Measurements from ENCODE around the gene WDR33. TPM values are rescaled to one million over a fixed set of nuclear protein-coding genes. Genes with fewer than 3 reads are reported as not detected.

The WDR33 gene
- total and polyA plus RNA-seq, 2 donors (not counting 3 experiments of a cell fraction or from before 2014, with no cell fraction given): 16.4 to 52.5 TPM

DNA sequence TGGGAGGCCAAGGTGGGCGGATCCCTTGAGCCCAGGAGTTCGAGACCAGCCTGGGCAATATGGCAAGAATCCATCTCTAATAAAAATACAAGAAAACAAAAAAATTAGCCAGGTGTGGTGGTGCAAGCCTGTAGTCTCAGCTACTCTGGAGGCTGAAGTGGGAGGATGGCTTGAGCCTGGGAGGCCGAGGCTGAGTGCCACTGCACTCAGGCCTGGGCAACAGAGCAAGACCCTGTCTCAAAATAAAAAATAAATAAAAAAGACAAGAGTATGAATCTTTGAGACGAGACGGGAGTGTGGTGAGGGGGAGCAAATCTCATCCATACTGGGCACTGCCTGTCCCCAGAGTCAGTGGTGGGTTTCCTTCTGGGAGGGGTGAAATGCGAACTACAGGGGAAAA, 152.8 kb downstream of the WDR33 start:
- dilution Hi-C loops (cut with MboI; ENCODE audit: extremely low pct_ligation_motif_present, low sequenced_read_pairs) (no loop called here), intact Hi-C loops (cut with micrococcal nuclease) (loop anchor here (2.0 kb wide), 2 partner anchors 17 to 43 kb away; partner anchors contain the start of genes LIMS2 and SFT2D3)
- Histone ChIP-seq H4K20me1 (replicated peaks; ENCODE audit: control insufficient read depth, extremely low read depth, insufficient read depth, low read length) (no peaks in the 10 kb centered on the region), H3K79me2 (ENCODE audit: control insufficient read depth, insufficient read depth, low read length) (no peaks in the 10 kb centered on the region), H3K9me3 (replicated peaks; ENCODE audit: control insufficient read depth, insufficient read depth, low read length) (no peaks in the 10 kb centered on the region), H2AFZ (ENCODE audit: low read depth, low read length) (no peak overlapping the region), H3K36me3 (ENCODE audit: control insufficient read depth in 2 of 2, extremely low read depth in 1 of 2, insufficient read depth in 2 of 2, low read length in 2 of 2) (peaks cover 0 to 9% of the 10 kb centered on the region in 2 experiments), H3K4me1 (ENCODE audit: control insufficient read depth, extremely low read depth, insufficient read depth, low read length) (peaks cover 39% of the 10 kb centered on the region), H3K9ac (replicated peaks; ENCODE audit: extremely low read depth, insufficient read depth, low read length) (no peak overlapping the region), H3K27me3 (ENCODE audit: control insufficient read depth in 2 of 2, insufficient read depth in 2 of 2, low read length in 2 of 2) (no peaks in the 10 kb centered on the region), H3K9me1 (replicated peaks; ENCODE audit: control insufficient read depth, extremely low read depth, insufficient read depth, low read length) (no peaks in the 10 kb centered on the region), H3K4me2 (ENCODE audit: insufficient read depth, low read length) (no peak overlapping the region), H3K27ac (ENCODE audit: insufficient read depth, low read depth, low read length) (no peak overlapping the region), H3K4me3 (replicated peaks in 1 of 3; ENCODE audit: insufficient read depth in 1 of 3, low read depth in 1 of 3, low read length in 3 of 3) (no peak overlapping the region)
- CTCF ChIA-PET: interaction anchor here (0.6 to 12.1 kb wide), 3 partner anchors 8 to 66 kb away, joined by 3 to 424 read pairs (median 8); no protein-coding TSS in a partner anchor
- TF ChIP-seq MAX (IDR thresholded peaks at IDR 0.05; ENCODE audit: insufficient read depth, insufficient read length): no peak
- TF ChIP-seq, protein P1, sequence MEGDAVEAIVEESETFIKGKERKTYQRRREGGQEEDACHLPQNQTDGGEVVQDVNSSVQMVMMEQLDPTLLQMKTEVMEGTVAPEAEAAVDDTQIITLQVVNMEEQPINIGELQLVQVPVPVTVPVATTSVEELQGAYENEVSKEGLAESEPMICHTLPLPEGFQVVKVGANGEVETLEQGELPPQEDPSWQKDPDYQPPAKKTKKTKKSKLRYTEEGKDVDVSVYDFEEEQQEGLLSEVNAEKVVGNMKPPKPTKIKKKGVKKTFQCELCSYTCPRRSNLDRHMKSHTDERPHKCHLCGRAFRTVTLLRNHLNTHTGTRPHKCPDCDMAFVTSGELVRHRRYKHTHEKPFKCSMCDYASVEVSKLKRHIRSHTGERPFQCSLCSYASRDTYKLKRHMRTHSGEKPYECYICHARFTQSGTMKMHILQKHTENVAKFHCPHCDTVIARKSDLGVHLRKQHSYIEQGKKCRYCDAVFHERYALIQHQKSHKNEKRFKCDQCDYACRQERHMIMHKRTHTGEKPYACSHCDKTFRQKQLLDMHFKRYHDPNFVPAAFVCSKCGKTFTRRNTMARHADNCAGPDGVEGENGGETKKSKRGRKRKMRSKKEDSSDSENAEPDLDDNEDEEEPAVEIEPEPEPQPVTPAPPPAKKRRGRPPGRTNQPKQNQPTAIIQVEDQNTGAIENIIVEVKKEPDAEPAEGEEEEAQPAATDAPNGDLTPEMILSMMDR (IDR thresholded peaks at IDR 0.05; ENCODE audit: extremely low read depth in 1 of 2, insufficient read depth in 1 of 2, low read depth in 1 of 2, low read length in 2 of 2): no peak
- TF ChIP-seq POLR2AphosphoS5 (IDR thresholded peaks at IDR 0.05; ENCODE audit: insufficient read depth, low read depth, low read length): no peak
- TF ChIP-seq EZH2 (IDR thresholded peaks at IDR 0.05; ENCODE audit: borderline replicate concordance, low read depth, low read length, severe bottlenecking): no peak
- TF ChIP-seq JUN (IDR thresholded peaks at IDR 0.05; ENCODE audit: borderline replicate concordance, insufficient read depth, insufficient read length, low read depth): no peak
- TF ChIP-seq GATA2 (IDR thresholded peaks at IDR 0.05; ENCODE audit: insufficient read depth, insufficient read length, low read depth, low read length): no peak
- TF ChIP-seq MYC (IDR thresholded peaks at IDR 0.05; ENCODE audit: low read depth, low read length): no peak
- TF ChIP-seq FOS (IDR thresholded peaks at IDR 0.05; ENCODE audit: borderline replicate concordance, insufficient read depth, low read length): no peak
- no peak for TF ChIP-seq POLR2A (IDR thresholded peaks at IDR 0.05; ENCODE audit: low read depth, low read length)
- no TSS peak for BruUV-seq (replicated peaks)
- FAIRE-seq: no peak
- POLR2A ChIA-PET: no interaction called here
- no peak for DNase-seq (ENCODE audit: low read depth, low spot score)

All from endothelial cell of umbilical vein (primary cell).